NCI-H2171 treated with DMSO at 0.1 percent for 48 hours (cell line): ENCODE measurements around the gene LRRC9.
"Not testable (repeated sequence)": the region's sequence is repeated elsewhere in the genome, so short reads cannot be mapped to it uniquely, and the experiment has no call there.

Experiments used
- DNase-seq: peaks from one replicate; lab custom pipeline; 2025; lab: John Stamatoyannopoulos, UW

Gene LRRC9

GRCh38 chr14:59919570-59920377 lies at the start of gene LRRC9:
Gene LRRC9, plus strand, starts transcription at chr14:59920144.
- peak; percentile 98 for DNase-seq

GRCh38 chr14:59870277-59871165 lies 49.4 kb upstream of the LRRC9 start, which contains the start of gene RTN1:
Gene RTN1, minus strand, starts transcription at chr14:59870776. Its CDS starts 146 bp downstream, at chr14:59870630.
- peak; percentile 90 for DNase-seq

- DNase-seq, result no peak
Measured at GRCh38 chr14:59871166-59871495, 48.8 kb upstream of the LRRC9 start.

- peak; percentile 28 for DNase-seq
Measured at GRCh38 chr14:59882957-59883356, 37.0 kb upstream of the LRRC9 start.

- peak; percentile 39 for DNase-seq
Measured at GRCh38 chr14:59890676-59891075, 29.3 kb upstream of the LRRC9 start.

- DNase-seq, result no peak
Measured at GRCh38 chr14:59895721-59896120, 24.2 kb upstream of the LRRC9 start.

- DNase-seq, result peak; percentile 51
Measured at GRCh38 chr14:59897757-59898383, 22.1 kb upstream of the LRRC9 start.

- DNase-seq, result no peak
Measured at GRCh38 chr14:59900556-59900955, 19.4 kb upstream of the LRRC9 start.

GRCh38 chr14:59904184-59904583 lies 15.8 kb upstream of the LRRC9 start:
- DNase-seq, result no peak

- DNase-seq, result no peak
Measured at GRCh38 chr14:59905188-59905587, 14.8 kb upstream of the LRRC9 start.

- DNase-seq, result no peak
Measured at GRCh38 chr14:59912443-59912842, 7.5 kb upstream of the LRRC9 start.

- no peak for DNase-seq
Measured at GRCh38 chr14:59913187-59913586, 6.8 kb upstream of the LRRC9 start.

GRCh38 chr14:59918824-59919569 lies 947 bp upstream of the LRRC9 start:
- DNase-seq, result peak; percentile 72

- DNase-seq, result no peak
Measured at GRCh38 chr14:59920378-59920683, 387 bp downstream of the LRRC9 start.

GRCh38 chr14:59925797-59926196 lies 5.9 kb downstream of the LRRC9 start:
- no peak for DNase-seq

GRCh38 chr14:59926534-59926933 lies 6.6 kb downstream of the LRRC9 start:
- no peak for DNase-seq

- no peak for DNase-seq
Measured at GRCh38 chr14:59931237-59931636, 11.3 kb downstream of the LRRC9 start.

- DNase-seq, result no peak
Measured at GRCh38 chr14:59936145-59936544, 16.2 kb downstream of the LRRC9 start.

- no peak for DNase-seq
Measured at GRCh38 chr14:59939828-59940227, 19.9 kb downstream of the LRRC9 start.

- not testable (repeated sequence) for DNase-seq
Measured at GRCh38 chr14:59942296-59942862, 22.4 kb downstream of the LRRC9 start.

- peak; percentile 12 for DNase-seq
Measured at GRCh38 chr14:59944909-59945308, 25.0 kb downstream of the LRRC9 start.

GRCh38 chr14:59952141-59952540 lies 32.2 kb downstream of the LRRC9 start:
- DNase-seq, result not testable (repeated sequence)
